ENCODE results near the gene CLDN5.

Gene CLDN5

GRCh38 chr22:19478901-19479354, 45.3 kb downstream of the CLDN5 start, which contains the start of gene UFD1:
Gene UFD1, minus strand, starts transcription at chr22:19479193. Its CDS starts 108 bp downstream, at chr22:19479085.
- no peak for DNase-seq

GRCh38 chr22:19478045-19478900, 45.9 kb downstream of the CLDN5 start:
- no peak for DNase-seq

- DNase-seq = no peak
These were observed 46.7 kb downstream of the CLDN5 start for GRCh38 chr22:19477321-19478044.

- DNase-seq = no peak
These were observed 48.2 kb downstream of the CLDN5 start for GRCh38 chr22:19476023-19476422.

GRCh38 chr22:19473578-19473977, 50.6 kb downstream of the CLDN5 start:
- no peak for DNase-seq
